GM18951 (cell line): ENCODE measurements around the gene HYCC1.
A peak's percentile ranks its signal among the peaks of the same experiment; 100 is the strongest.
"Not testable (repeated sequence)": the region's sequence is repeated elsewhere in the genome, so short reads cannot be mapped to it uniquely, and the experiment has no call there.

Experiments used
- POLR2A ChIP-seq: IDR thresholded peaks from 4 replicates; pipeline ENCODE4 v1.6.1; 2011; ENCODE audit warnings: mild to moderate bottlenecking; ENCODE audit not compliant: insufficient read length, insufficient read depth; ENCODE audit errors: extremely low read depth
- in situ Hi-C: fragments of 300-500 bp; cut with MboI; formaldehyde crosslinking; loops from one replicate; pipeline ENCODE4 v1.12.0; 2022; ENCODE audit warnings: low sequenced_read_pairs, mixed read lengths, inconsistent platforms; ENCODE audit not compliant: unreplicated experiment

HYCC1 gene

DNA sequence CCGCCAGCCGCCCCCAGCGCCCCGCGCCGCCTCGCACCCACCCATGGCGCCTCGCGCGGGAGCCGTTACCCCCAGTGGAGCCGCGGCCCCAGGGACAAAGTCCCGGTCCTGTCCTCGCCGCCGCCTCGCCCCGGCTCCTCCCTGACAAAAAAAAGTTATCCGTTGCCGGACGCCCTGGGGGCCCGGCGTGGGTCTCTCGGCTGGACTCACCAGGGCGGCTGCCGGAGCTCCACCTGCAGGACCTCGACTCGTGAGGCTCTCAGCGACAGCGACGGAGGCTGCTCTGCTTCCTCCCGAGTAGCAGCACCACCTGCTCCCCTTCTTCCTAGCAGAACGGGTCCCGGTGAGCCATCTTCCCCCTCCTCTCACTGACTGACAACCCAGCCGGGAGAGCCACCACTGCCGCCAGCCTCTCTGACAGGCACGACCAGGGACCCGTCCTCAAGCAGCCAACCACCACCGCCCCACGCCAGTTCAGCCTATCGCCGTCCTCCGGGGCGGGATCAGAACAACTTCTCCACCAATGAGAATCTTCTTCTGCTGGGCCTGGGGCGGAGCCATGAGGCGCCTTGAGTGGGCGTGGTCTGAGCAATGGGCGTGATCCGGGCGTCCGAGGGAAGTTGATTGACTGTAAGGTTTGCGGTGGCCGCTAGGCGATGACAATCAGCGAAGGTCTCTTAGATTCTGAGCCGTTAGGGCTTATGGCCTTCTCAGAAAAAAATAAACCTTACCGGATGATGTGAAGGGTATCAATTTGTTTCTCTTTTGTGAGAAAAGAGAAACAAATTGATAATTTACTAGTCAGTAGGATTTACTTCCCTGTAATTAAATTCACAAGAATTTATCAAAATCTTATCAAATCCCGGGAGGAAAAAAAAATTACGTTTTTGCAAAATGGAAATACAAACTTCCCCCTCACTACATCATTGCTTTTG lies at the start of gene HYCC1:
Gene HYCC1, minus strand, starts transcription at position 416 of the 935 bp plus-strand sequence. CDS start 23,019 bp downstream, outside the sequence.
- in situ Hi-C loops: no loop called here
- peak; percentile 99 for TF ChIP-seq POLR2A

DNA sequence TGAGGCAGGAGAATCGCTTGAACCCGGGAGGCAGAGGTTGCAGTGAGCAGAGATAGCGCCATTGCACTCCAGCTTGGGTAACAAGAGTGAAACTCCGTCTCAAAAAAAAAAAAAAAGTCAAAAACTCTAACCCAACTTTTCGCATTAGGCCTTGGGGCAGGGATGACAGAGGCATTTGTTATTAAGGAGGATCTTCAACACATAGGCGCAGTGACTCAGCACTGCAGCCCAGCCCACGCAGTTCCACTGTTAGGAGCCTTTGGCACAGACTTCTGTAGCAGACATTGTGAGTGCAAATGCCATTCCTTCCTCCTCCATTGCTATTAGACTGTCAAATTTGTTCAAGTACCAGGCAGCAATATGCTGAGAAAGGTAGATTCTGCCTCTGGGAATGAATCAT lies 48.5 kb upstream of the HYCC1 start:
- in situ Hi-C loops: no loop called here
- no peak for TF ChIP-seq POLR2A

DNA sequence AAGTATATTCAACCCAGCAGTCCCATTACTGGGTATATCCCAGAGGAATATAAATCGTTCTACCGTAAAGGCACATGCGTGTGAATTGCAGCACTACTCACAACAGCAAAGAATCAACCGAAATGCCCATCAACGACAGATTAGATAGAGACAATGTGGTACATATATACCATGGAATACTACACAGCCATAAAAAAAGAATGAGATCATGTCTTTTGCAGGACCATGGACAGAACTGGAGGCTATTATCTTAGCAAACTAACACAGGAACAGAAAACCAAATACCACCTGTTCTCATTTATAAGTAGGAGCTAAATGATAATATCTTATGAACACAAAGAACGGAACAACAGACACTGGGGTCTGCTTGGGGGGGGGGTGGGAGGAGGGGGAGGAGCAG lies 47.4 kb upstream of the HYCC1 start:
- in situ Hi-C loops: no loop called here
- no peak for TF ChIP-seq POLR2A

DNA sequence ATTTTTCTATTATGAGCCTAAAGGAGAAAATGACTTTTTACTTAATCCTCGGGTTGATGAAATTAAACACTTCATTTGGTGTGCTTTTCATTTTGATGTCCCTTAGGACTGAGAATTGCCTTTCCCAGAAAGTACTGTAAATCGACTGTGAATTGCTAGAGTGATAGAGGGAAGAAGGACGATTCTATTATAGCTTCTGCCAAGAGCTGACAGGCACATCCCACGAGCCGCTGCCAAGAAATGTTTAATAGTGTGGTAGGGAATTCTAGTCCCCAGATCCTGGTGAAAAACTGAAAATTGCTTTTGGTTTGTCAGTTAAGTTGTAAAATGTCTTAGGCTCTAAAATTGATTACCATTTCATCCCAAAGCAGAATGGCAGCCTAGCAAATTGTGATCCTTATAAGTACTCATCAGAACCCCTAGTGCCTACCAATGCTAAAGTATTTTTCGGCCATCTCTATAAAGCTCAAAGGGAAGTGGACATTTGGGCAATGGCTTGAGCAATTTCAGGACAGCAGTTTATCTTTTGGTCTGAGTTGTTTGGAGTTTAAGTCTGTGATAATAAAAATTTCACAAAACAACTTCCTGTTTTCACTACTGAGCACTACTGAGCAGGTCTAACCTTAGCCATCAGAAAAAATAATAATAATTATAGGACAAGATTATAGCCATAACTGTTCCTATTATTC lies 44.6 kb upstream of the HYCC1 start:
- no peak for TF ChIP-seq POLR2A
- in situ Hi-C loops: loop anchor here (5.0 to 10.0 kb wide), 2 partner anchors 211 to 504 kb away; no protein-coding TSS in a partner anchor

DNA sequence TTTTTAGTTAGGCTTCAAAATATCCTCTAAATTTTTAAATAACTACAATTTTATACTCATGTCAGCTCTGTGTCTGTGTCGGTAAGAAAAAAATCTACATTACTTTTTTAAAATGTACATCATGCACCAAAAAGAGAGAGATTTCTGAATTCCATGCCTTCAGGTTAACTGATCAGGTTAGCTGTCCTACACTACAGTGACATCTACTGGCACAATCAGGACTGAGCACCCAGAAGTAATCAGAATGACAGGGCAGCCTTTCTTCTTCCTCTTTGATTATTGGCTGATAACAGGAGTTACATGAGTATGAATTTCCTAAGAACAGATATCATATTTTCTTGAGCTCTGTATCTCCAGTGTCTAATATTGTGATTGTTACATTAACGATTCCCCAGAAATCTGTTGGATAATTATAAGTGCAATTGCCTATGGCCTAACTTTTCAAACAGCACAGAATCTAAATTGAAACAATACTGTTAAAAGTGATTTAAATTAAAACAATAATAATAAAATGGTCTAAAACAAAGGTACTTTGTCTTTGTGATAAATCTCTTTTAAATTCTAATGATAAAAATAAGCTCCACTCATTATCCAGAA lies 41.8 kb upstream of the HYCC1 start:
- TF ChIP-seq POLR2A: no peak
- in situ Hi-C loops: loop anchor here (5.0 to 10.0 kb wide), 2 partner anchors 208 to 501 kb away; no protein-coding TSS in a partner anchor

DNA sequence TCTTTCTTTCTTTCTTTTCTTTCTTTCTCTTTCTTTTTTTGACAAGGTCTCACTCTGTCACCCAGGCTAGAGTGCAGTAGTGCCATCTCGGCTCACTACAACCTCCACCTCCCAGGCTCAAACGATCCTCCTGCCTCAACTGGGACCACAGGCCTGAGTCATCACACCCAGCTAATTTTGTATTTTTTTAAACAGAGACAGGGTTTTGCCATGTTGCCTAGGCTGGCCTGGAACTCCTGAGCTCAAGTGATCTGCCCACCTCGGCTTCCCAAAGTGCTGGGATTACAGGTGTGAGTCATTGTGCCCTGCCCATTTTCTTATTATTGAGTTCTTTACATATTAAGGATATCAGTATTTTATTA lies 37.2 kb upstream of the HYCC1 start:
- in situ Hi-C loops: loop anchor here (10.0 kb wide), 1 partner anchor 496 kb away; no protein-coding TSS in a partner anchor

DNA sequence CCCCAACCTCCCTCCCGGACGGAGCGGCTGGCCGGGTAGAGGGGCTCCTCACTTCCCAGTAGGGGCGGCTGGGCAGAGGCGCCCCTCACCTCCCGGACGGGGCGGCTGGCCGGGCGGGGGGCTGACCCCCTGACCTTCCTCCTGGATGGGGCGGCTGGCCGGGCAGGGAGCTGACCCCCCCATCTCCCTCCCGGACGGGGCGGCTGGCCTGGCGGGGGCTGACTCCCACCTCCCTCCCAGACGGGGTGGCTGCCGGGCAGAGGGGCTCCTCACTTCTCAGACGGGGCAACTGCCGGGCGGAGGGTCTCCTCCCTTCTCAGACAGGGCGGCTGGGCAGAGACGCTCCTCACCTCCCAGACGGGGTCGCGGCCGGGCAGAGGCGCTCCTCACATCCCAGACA lies 32.4 kb upstream of the HYCC1 start:
- in situ Hi-C loops: not testable (repeated sequence)

DNA sequence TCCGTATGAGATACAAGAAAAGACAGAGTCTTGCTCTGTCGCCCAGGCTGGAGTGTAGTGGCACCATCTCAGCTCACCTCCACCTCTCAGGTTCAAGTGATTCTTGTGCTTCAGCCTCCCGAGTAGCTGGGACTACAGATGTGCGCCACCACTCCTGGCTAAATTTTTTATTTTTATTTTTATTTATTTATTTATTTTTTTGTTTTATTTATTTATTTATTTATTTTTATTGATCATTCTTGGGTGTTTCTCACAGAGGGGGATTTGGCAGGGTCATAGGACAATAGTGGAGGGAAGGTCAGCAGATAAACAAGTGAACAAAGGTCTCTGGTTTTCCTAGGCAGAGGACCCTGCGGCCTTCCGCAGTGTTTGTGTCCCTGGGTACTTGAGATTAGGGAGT lies 31.2 kb upstream of the HYCC1 start:
- in situ Hi-C loops: not testable (repeated sequence)

DNA sequence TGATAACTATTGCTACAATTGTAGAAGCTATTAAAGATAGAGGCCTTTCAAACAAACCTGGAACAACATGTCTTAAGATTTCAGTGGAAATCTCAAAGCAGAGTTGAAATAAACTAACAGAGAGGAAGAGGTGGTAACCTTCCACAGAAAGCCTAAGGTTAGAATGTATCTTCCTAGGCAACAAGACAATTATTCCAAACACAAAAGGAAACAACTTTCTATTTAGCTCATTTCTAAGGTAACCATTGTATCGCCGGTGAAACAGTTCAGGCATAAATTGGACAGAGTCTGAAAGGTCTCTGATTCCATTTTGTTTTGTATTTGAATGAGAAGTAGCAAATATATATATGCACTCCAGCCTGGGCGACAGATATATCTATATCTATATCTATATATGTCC lies 30.7 kb upstream of the HYCC1 start:
- TF ChIP-seq POLR2A: no peak
- in situ Hi-C loops: no loop called here

DNA sequence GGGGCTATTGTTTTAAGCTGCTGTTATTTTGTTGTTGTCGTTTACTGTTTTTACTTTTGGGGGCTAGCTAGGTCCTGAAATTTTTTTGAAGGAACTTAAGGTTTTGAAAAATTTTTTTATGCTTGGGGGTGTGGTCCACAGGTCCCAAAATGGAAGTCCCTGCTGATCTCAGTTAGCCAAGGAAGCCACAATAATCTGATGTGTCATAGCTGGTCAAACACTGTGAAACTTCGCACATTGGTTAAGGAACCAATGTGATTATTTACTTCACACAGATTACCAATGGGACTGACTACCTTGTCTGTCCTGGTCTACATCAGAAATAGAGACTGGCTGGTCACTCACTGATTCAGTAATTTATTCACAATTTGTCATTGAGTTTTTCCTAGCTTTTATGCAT lies 29.5 kb upstream of the HYCC1 start:
- TF ChIP-seq POLR2A: no peak
- in situ Hi-C loops: no loop called here

DNA sequence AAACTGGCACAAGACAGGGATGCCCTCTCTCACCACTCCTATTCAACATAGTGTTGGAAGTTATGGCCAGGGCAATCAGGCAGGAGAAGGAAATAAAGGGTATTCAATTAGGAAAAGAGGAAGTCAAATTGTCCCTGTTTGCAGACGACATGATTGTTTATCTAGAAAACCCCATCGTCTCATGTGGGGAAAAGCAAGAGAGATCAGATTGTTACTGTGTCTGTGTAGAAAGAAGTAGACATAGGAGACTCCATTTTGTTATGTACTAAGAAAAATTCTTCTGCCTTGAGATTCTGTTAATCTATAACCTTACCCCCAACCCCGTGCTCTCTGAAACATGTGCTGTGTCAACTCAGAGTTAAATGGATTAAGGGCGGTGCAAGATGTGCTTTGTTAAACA lies 25.7 kb upstream of the HYCC1 start:
- in situ Hi-C loops: not testable (repeated sequence)

DNA sequence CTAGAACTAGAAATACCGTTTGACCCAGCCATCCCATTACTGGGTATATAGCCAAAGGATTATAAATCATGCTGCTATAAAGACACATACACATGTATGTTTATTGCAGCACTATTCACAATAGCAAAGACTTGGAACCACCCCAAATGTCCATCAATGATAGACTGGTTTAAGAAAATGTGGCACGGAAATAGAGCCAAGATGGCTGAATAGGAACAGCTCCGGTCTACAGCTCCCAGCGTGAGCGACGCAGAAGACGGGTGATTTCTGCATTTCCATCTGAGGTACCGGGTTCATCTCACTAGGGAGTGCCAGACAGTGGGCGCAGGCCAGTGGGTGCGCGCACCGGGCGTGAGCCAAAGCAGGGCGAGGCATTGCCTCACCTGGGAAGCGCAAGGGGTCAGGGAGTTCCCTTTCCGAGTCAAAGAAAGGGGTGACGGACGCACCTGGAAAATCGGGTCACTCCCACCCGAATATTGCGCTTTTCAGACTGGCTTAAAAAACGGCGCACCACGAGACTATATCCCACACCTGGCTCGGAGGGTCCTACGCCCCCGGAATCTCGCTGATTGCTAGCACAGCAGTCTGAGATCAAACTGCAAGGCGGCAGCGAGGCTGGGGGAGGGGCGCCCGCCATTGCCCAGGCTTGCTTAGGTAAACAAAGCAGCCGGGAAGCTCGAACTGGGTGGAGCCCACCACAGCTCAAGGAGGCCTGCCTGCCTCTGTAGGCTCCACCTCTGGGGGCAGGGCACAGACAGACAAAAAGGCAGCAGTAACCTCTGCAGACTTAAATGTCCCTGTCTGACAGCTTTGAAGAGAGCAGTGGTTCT lies 21.8 kb upstream of the HYCC1 start:
- in situ Hi-C loops: not testable (repeated sequence)

DNA sequence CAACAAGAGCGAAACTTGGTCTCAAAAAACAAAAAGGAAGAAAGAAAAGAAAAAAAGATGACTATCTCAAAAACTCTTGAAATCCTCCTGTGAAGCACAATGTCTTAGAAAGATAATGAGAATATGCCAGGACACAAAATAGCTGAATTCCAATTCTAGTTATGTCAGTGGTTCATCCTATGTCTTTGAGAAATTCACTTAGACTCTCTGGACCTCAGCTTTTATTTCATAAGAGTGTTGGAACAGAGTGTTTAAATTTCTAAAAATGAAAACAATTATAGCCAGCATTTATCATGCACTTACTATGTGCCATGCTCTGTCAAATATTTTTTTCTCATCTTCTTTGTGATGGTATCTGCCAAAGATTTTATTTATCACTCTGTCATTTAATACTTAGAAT lies 13.3 kb upstream of the HYCC1 start:
- in situ Hi-C loops: no loop called here
- TF ChIP-seq POLR2A: no peak

DNA sequence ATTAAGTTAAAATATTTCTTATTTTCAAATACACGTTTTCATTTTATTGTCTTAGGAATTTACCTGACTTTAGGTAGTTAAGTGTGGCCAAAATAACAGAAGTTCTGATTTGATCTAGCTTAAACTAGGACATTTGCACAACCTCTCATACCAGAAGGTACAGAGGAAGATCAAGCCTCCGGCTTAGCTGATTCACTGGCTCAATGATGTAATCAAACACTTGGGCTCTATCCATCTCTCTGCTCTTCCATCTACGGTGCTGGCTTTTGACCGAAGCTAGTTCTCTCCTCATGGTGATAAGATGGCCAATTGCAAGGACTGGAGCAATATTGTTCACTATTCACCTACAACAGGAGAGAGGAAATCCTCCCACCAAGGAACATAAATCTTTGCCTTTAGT lies 12.2 kb upstream of the HYCC1 start:
- in situ Hi-C loops: no loop called here
- TF ChIP-seq POLR2A: no peak
